ENCODE data around the gene COL23A1. TPM values are rescaled to one million over a fixed set of nuclear protein-coding genes. Genes with fewer than 3 reads are reported as not detected.

Gene COL23A1
- total RNA-seq, 1 donor from 2014 or later, result 3.5 TPM

DNA sequence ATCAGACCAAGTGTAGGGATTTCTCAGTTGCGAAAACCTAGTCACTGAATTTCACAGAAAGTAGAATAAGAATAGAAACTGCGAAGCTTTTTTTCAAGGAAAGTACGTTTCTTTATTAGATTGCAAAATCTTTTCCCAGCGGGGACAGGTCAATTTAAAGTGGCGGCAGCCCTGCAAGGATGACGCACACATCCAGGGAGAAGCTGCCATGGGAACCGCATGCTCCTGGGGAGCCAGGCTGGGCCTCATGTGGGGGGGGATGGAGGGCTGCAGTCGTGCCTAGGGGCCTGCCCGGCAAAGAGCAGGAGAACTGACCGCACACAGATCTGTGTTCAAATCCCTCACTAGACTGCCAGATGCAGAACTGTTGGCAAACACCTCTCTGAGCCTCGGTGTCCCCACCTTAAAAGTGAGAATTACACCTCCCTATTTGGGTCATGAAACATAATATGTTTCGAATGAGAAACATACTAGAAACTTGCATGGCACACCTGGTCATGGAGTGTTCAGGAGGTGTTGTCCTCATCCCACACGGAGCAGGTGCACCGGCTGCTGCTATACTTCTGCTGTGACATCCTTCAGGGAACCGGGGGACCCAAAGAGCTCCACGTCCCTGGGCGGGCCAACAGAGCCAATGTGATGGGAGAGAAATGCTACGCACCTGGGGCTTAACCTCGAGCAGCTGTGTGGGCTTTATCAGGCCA, 229.8 kb downstream of the COL23A1 start:
- no peak for DNase-seq (ENCODE audit: low spot score)

DNA sequence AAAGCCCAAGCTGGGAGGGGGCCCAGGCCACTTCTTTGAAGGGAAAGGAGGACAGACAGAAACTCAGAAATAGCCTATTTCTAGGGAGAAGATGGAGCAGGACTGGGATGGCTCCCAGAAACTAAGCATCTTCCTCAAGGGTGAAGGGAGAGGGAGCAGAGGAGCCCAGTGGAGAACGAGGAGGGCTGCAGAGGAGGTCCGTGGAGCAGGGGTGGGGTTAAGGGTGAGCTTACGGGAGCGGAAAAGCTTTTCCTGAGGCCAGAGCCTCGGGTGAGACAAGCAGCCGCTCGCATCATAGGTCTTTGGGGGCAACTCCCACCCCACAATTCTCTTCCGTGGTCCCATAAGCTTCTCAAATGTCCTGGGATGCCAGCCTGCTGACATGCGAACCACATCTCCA, 230.5 kb downstream of the COL23A1 start:
- no peak for DNase-seq (ENCODE audit: low spot score)

DNA sequence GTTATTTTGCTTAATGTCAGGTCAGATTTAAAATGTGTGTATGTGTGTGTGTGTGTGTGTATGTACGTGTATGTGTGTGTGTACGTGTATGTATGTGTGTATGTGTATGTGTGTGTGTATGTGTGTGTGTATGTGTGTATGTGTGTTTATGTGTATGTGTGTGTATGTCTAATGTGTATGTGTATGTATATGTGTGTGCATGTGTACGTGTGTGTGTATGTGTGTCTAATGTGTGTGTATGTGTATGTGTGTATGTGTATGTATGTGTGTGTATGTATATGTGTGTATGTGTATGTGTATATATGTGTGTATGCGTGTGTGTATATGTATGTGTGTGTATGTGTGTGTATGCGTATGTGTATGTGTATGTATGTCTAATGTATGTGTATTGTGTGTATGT, 232.5 kb downstream of the COL23A1 start:
- no peak for DNase-seq (ENCODE audit: low spot score)

DNA sequence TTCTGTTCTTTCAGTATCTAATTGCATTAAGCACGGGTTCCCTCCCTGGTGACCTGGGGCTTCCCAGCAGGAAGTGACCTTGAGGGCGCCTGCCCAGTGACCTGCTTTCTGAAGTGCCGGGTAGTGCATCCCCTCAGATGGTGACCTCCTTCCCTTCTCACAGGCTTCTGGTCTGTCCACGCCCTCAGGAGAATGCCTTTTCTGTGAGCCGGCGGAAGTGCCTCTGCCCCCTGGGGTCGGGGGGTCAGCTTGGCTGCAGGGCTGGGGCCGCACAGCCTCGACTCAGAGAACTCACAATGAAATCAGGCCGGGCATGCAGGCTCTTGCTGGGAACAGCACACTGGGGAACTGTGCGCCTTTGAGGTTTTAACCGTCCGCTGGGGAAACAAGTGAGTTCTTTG, 233.1 kb downstream of the COL23A1 start:
- no peak for DNase-seq (ENCODE audit: low spot score)

DNA sequence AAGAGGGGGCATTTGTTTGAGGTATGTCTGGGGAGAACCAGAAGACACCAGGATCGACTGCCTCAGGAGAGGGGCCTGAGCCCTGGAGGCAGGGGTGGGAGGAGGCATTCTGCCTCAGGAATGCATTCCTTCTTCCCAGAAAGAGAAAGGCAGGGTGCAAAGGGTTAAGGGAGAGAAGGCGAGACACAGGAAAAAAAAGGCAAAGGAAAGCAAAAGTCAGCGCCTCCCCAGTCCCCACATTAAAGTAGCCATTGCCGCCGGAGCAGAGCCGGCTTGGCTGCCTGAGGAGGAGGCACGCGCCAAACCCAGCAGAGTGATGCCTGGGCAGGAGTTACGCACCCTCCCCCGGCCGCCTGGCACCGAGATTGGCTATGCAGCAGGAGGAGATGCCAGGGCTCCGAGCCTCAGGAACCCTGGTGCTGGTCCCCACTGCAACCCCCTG, 233.7 kb downstream of the COL23A1 start:
- no peak for DNase-seq (ENCODE audit: low spot score)

DNA sequence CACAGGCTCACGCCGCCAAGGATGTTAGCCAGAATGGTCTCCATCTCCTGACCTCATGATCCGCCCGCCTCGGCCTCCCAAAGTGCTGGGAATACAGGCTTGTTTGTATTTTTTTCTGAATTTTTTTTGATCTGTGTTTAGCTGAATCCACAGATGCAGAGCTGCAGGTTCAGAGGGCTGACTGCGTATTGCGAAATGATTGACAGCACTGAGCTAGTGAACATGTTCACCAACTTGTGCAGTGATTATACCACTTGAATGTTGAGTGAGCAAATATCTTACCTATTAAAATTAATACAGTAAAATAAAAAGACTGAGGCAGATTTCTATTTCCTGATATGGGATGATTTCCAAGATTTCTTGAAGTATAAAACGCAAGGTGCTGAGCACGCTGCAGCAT, 234.5 kb downstream of the COL23A1 start:
- DNase-seq (ENCODE audit: low spot score), result no peak

DNA sequence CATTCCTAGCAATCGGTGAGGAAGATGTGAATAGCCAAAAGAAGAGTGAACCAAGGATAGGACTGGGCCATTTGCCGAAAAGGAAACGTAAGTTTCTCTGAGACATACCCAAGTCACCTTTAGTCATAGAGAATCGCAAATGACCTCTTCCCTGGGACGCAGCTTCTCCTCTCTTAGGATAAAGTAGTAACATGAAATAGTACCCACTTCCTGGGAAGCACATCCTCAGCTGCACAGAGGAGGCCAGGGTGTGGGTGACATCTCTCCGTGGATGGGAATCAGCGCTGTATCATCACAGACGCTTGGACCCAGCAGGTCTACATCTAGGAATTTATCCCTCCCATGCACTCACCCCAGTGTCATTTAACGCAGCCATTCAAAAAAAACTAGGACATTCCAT, 236.7 kb downstream of the COL23A1 start:
- DNase-seq (ENCODE audit: low spot score), result no peak

DNA sequence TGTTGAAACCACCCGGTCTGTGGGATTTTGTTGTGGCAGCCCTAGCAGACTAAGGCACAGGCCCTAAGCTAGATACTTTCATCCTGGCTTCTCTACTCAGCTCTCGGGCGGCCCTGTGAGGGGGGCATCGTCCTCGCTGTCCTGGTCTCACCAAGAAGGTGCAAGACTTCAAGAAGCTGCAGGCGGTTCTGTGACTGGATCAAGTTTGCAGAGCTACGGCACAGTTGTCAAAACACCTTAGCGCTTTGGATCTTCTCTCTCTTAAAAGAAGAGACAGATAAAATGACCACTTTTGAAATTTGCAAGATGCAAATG, 238.2 kb downstream of the COL23A1 start:
- no peak for DNase-seq (ENCODE audit: low spot score)

DNA sequence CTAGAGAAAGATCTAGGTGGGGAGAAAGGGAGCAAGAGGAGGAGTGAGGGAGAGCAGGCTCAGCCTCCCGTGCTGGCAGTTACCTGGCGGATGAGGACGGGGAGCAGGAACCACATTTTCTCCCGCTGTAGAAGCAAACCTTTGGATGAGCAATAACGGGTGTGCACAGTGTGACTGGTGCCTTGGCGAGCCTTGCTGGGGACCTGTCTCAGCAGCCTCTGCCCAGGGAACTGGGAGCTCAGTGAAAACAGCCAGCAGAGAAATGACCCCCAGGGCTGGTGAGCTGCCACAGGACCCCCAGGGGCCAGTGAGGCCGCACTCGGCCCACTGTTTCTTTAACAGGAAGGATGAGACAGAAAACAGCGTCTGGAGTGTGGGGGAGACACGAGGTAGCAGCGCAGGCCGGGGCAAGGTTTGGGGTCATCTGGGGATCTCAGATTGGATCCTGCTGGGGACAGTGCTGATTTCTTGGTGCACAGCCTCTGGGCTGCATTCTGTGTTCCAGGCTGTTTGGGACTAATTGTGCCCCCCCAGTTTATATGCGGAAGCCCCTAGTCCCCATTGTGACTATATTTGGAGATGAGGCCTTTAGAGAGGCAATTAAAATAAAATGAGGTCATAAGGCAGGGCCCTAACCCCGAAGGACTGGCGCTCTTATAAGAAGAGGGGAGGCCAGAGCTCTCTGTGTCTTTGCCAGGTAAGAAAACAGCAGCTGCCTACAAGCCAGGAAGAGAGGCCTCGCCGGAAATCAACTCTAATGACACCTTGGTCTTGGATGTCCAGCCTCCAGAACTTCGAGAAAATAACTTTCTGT, 238.8 kb downstream of the COL23A1 start:
- DNase-seq (ENCODE audit: low spot score), result no peak

DNA sequence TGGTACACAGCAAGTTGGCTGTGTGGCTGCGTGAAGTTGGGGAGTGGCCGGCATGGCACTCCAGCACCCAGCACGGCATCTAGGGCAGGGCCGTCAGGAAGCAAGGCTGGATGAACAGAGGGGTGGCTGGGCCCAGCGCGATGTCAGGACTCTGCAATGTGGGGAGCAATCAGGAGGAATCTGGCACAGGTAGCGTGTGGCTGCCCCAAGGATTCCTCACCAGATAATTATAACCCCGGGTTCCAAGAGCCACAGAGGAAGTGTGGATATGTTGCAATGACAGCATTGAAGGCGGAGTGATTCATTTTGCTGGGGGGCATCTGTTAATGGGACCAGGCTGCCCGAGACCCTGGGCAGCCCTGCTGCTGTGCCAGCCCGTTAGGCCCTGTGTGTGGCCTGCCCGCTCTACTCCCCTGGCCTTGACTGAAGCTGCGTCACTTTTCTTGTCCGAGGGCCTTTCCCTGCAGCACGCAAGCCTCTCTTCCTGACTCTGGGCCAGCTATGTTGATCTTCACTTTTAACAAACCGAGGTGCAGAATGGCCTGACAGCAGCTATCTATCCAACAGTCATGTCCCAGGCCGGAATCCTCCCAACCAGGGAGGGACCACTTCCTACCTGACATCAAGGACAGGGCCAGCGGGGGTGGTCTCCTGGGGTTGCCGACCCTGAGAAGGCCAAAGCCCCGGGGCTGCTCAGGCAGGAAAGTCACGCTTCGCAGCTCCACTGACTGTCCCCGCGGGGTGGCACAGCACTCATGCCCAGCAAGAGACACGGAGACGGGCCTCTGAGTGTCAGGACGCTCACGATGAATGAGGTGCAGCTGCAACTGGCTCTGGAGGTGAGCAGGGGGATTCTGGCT, 239.6 kb downstream of the COL23A1 start:
- DNase-seq (ENCODE audit: low spot score), result no peak

DNA sequence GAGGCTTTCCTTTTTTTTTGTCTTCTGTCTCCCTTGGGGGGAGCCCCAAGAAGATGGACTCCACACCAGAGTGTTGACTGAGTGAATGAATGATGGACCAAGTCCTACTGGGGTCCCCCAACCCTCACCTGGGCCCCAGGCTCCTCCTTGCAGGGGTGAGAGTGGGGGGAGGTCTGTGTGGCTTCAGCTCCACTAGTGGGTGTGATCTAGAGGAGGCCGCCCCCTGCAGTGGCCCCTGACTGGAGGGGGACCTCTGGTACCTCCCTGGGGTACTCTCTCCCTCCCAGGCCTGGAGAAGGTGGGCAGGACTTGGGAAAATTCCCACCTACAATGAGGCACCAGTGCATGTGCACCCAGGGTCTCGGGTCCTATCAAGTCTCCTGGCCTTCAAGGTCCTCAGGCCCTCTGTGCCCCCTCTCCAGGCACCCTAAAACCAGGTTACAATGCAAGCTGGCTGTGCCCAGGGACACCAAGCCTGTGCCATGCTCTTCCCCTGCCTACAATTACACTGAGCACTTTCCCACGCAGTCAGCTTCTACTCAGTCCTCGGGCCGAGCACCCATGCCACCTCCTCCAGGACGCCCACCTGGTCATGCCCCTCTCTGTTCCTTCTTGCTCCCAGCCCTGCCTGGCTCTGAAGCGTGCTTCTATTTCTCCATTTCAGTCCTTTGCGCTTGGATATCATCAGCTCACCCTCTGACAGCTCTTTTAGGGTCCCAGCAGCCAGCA, 240.4 kb downstream of the COL23A1 start:
- DNase-seq (ENCODE audit: low spot score), result no peak

DNA sequence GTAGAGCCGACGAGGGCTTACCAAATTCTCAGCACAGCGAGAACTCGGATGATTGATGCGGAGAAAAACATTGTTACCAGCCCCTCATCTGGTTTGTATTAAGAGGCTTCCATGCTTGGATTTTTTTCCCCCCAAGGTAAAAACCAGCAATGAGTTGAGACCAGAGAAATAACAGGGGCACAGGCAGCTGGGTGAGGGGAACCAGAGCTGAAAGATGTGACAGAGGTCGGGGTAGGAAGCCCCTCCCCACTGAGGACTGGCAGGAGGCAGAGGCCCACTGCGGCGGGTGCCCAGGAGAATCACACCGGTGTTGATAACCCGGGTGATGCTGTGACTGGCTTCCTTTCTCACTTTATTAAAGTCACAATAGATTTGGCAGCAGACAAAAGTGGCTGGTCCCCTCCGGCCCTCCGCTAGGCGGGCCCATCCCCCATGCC, 241.1 kb downstream of the COL23A1 start:
- no peak for DNase-seq (ENCODE audit: low spot score)

DNA sequence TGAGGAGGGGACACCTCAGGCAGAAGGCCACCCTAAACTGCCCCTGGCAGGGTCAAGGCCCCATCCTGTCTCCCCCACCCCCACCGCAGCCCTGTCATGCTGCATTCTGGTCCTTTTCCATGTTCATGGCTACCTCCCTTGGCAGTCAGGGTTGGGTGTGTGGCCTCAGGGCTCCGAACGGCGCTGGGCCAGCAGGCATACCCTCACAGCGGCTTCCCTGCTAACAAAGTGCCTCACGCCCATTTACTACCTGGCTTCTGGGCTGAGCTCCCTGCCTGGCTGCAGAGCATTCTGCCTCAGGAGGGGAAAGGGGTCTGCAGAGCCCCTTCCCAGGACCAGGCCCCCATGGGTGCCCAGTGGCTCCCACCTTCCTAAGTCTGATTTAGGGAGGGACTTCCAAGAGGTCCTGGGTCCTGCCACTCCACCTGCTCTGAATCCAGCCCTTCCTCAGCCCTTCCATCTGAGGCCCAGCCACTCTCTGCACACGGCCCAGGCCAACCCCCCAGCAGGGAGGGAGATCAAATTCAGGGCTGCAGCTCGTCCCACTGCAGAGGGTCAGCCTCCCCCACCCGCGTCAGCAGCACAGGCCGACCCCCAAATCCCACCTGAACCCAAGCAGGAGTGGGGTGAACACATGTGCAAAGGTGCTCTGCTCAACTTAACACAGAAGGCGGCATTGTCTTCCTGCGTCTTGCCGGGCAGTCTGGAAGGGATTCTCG, 241.7 kb downstream of the COL23A1 start:
- no peak for DNase-seq (ENCODE audit: low spot score)

DNA sequence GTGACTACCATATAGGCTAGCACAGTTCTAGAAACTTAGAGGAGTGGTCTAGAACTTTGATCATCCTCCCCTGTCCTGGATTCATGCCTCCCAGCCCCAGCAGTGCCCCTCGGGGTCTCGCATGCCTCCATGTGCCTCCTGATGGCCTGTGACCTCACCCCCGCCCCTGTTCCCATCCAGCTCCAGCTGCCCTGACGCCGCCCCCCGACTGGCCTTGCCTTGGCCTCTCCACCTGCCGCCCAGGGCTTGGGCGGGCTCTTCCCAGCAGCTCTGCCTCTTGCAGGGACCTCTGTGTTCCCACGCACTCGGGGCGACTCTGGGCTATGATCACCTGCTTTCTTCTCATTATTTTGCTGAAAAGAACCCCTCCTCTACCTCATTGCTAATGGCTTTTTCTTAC, 242.2 kb downstream of the COL23A1 start:
- no peak for DNase-seq (ENCODE audit: low spot score)

DNA sequence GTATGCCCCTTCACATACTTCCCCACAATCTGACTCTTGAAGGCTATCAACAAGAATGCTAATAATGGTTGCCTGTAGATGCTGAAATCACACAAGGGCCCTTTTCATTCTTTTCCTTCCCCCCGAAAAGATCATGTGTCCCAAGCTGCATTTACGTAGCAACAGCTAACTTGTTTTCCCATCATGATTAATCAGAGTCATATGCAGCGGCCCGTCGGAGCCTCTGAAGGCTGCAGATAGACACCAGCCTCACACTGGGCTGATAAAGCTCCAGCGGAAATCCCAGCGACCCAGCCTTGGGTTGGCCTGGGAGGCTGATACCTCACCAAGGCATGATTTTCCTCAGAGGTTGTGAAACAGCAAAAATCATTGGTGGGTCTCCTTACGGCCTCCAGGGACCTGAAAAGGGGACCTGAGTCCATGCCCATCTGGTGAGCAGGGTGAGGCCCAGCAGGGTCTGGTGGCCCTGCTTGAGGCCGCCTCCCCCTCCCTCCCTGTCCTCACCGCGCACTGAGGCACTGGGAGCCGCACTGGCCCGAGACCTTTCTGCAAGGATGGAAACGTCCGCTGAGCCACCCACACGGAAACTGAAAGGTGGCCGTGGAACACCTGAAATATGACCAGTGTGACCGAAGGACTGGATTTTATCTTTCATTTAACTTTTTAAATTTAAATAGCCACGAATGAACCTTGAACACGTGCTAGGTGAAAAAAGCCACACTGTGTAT, 243.4 kb downstream of the COL23A1 start:
- no peak for DNase-seq (ENCODE audit: low spot score)

DNA sequence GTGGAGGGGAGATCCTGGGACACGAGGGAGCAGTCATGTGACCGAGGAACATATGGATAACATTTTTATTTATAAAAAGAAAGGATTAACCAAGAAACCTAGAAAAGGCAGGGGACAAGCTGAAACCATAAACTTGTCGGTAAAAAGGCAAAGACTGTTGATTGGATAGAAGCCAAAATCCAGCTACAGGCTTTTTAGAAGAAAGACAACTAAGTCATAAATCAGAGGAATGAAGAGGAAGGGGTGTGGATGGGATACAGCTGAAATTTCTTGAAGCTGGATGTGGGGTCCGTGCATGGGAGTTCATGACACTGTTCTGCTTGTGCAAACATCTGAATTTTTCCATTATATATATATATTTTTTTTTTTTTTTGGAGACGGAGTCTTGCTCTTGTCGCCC, 246.9 kb downstream of the COL23A1 start:
- DNase-seq (ENCODE audit: low spot score), result no peak

DNA sequence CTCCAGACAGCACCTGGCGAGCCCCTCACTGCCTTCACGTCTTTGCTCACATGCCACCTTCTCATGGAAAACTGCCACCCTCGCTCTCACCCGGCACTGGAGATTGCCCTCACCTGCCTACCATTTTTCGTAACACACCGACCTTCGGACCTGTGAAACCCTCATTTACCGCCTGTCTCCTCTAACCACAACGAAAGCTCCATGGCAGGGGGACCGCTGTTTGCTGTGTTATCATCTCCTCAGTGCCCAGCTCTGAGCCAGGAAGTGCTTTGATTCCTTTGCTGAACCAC, 248.4 kb downstream of the COL23A1 start:
- DNase-seq (ENCODE audit: low spot score), result no peak

DNA sequence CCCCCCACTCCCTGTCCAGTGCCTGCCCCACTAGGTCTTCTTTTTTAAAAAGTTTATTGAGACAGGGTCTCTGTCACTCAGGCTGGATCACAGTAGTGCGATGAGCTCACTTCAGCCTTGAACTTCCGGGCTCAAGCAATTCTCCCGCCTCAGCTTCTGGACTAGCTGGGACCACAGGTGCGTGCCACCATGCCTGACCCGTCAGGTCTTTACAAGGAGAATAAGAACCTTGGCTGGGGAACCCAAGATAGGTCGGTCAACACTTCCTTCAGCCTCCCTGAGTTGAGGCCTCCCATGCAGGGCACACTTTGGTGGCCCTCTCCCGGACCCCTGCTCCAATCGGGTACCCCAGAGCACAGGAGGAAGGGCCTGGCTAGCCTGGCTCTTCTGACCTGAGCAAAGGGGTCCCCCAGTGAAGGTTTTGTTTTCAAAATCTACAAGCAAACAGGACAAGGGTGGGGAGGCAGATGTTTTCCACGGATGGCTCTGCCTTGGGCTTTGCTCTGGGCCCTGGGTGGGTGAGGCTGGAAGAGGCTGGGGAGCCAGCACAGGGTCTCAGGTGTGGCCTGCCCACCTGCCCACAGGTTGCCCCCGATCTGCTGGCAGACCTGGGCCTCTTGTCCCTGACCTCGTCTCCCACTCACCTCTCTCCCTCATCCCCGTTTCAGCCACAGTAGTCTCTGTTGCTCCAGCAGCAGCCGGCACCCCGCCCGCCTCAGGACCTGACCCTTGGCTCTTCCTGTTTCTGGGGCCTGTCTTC, 248.9 kb downstream of the COL23A1 start:
- no peak for DNase-seq (ENCODE audit: low spot score)

DNA sequence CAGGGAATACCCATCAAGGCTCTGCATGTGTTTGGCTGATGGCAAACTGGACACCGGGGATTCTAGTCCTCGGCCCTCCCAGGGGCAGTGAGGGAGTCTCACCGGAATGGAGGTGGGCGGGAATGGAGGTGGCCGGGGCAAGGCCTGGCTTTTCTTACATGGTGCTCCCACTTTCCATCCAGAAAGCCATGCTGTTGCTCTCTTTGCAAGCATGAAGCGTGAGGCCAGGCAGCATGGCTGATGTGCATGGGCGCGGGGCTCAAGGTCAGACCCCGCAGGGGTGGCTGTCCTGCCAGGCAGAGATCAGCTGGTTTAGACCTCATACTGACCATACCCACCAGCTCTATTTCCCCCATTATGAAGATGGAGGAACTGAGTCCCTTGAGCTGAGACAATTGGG, 249.6 kb downstream of the COL23A1 start:
- DNase-seq (ENCODE audit: low spot score), result no peak

DNA sequence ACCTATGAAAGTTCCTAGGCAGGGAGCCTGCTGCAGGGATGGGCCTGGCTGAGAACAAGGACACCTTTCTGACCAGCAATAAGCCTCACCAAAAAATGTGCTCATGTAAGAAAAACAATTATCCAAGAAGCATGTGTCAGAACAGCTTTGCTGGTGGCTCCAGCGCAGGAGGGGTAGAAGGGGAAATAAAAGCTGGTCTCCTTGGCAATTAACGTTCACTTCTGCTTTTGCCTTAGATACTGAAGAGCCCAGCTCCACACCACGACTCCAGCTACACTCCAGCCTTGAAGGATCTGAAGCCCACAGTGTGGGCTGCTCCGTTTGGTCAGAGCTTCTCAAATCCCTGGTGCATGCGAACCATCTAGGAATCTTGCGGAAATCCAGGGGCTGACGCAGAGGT, 250.0 kb downstream of the COL23A1 start:
- DNase-seq (ENCODE audit: low spot score), result no peak
